Natural killer cell (primary cell): ENCODE measurements around the gene PLEKHA4. TPM values are rescaled to one million over a fixed set of nuclear protein-coding genes. Genes with fewer than 3 reads are reported as not detected.

Experiments
- ATAC-seq, 3 donors: fragments of 150-1000 bp in 2 of 3; fragments of 200-7000 bp in 1 of 3; cut with Tn5 transposase; 1 replicate in 1 of 3; 2 replicates in 2 of 3; pipeline ENCODE4 v1.10.0; 2021; ENCODE audit warnings: mild to moderate bottlenecking in 2 of 3, moderate library complexity in 2 of 3
- DNase-seq, 2 donors: peaks; one replicate each; pipeline versions ENCODE4 v3.0.0 to v3.0.0-alpha.2; 2013 to 2021; ENCODE audit warnings: mixed read lengths in 1 of 2
- H3K27ac ChIP-seq: one replicate; pipeline ENCODE4 v1.5.1; 2013; ENCODE audit warnings: mild to moderate bottlenecking, low read length
- H3K27me3 ChIP-seq: one replicate; pipeline ENCODE4 v1.6.1; 2013; ENCODE audit warnings: low read length; ENCODE audit not compliant: control insufficient read depth, insufficient read depth
- H3K36me3 ChIP-seq: one replicate; pipeline ENCODE4 v1.6.1; 2013; ENCODE audit warnings: low read length; ENCODE audit not compliant: control insufficient read depth, insufficient read depth
- H3K4me1 ChIP-seq: one replicate; pipeline ENCODE4 v1.6.1; 2013; ENCODE audit warnings: low read length; ENCODE audit not compliant: control insufficient read depth, insufficient read depth
- H3K4me3 ChIP-seq: one replicate; pipeline ENCODE4 v1.5.1; 2013; ENCODE audit warnings: low read length
- H3K9me3 ChIP-seq: one replicate; pipeline ENCODE4 v1.6.1; 2013; ENCODE audit warnings: low read length; ENCODE audit not compliant: control insufficient read depth, insufficient read depth
- H3K27ac Mint-ChIP-seq, 2 donors: one replicate each; pipeline ENCODE4 v1.8.0; 2022; ENCODE audit warnings: mild to moderate bottlenecking in 2 of 2, mixed read lengths in 2 of 2, moderate library complexity in 1 of 2
- H3K27me3 Mint-ChIP-seq, 2 donors: one replicate each; pipeline ENCODE4 v1.8.0; 2022; ENCODE audit warnings: low read depth in 2 of 2, mixed read lengths in 2 of 2
- H3K36me3 Mint-ChIP-seq: one replicate; pipeline ENCODE4 v1.8.0; 2022; ENCODE audit warnings: mixed read lengths
- H3K4me1 Mint-ChIP-seq, 2 donors: one replicate each; pipeline ENCODE4 v1.8.0; 2022; ENCODE audit warnings: mixed read lengths in 2 of 2
- H3K4me3 Mint-ChIP-seq: one replicate; pipeline ENCODE4 v1.8.0; 2022; ENCODE audit warnings: mild to moderate bottlenecking, moderate library complexity, mixed read lengths
- H3K9me3 Mint-ChIP-seq, 2 donors: one replicate each; pipeline ENCODE4 v1.8.0; 2022; ENCODE audit warnings: mixed read lengths in 2 of 2
- WGBS: methylation state at CpG from one replicate; pipeline ENCODE4 v1.1.7; 2013; ENCODE audit warnings: missing lambda C conversion rate; ENCODE audit not compliant: insufficient coverage; 5-methylcytosine and 5-hydroxymethylcytosine counted together
- intact Hi-C: fragments of 100-400 bp; cut with micrococcal nuclease; formaldehyde crosslinking; loops from one replicate; pipeline ENCODE4 v1.14.2; 2022
- total RNA-seq, 4 donors: library from RNA; stranded (reverse); fragments of 120-200 nt in 1 of 4; gene quantifications; one replicate each; pipeline versions ENCODE4 v1.2.3 to v1.2.4, GENCODE V29; 2013 to 2022
- TF ChIP-seq, protein P1 (sequence below): fragments of 200-600 bp; IDR thresholded peaks from one replicate; pipeline ENCODE4 v1.8.0; 2022; ENCODE audit warnings: antibody characterized with exemption

Gene PLEKHA4
- total RNA-seq, 3 donors from 2014 or later (not counting 1 experiment from before 2014, with no cell fraction given), result 2.5 to 6.5 (median 5.2) TPM

DNA sequence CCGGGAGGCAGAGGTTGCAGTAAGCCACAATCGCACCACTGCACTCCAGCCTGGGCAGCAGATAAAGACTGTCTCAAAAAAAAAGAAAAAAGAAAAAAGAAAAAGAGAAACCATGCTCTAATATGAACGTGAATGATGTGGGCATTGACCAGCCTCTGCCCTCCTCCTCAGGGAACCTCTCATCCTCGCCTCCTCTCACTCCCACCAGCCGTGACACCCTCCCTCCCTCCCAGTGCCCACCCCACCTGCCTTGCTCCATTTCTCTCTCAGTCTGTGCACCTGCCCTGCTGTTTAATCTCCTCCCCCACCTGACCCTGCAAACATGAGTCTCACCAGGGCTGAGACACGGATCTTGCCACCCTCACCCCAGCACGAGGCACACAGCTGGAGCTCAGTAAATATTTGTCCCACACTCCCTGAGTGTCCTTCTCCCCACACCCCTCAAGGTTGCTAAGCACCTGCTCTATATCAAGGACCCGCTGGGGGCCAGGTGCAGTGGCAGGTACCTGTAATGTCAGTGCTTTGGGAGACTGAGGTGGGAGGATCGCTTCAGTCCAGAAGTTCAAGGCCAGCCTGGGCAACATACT lies 50.1 kb downstream of the PLEKHA4 start:
- H3K9me3 ChIP-seq, result no peaks in the 10 kb centered on the region
- no peaks in the 10 kb centered on the region for H3K36me3 ChIP-seq
- H3K36me3 Mint-ChIP-seq, result no peaks in the 10 kb centered on the region
- no peak overlapping the region for H3K27ac ChIP-seq
- no peak for ATAC-seq
- no peaks in the 10 kb centered on the region for H3K4me1 ChIP-seq
- H3K27me3 ChIP-seq, result no peaks in the 10 kb centered on the region
- H3K4me3 ChIP-seq, result no peak overlapping the region
- H3K9me3 Mint-ChIP-seq, result no peaks in the 10 kb centered on the region
- no peaks in the 10 kb centered on the region for H3K27me3 Mint-ChIP-seq
- H3K4me3 Mint-ChIP-seq, result no peak overlapping the region
- H3K4me1 Mint-ChIP-seq, result no peaks in the 10 kb centered on the region
- 83% methylated on average over 9 of the region's 9 CpGs for WGBS
- TF ChIP-seq, protein P1, sequence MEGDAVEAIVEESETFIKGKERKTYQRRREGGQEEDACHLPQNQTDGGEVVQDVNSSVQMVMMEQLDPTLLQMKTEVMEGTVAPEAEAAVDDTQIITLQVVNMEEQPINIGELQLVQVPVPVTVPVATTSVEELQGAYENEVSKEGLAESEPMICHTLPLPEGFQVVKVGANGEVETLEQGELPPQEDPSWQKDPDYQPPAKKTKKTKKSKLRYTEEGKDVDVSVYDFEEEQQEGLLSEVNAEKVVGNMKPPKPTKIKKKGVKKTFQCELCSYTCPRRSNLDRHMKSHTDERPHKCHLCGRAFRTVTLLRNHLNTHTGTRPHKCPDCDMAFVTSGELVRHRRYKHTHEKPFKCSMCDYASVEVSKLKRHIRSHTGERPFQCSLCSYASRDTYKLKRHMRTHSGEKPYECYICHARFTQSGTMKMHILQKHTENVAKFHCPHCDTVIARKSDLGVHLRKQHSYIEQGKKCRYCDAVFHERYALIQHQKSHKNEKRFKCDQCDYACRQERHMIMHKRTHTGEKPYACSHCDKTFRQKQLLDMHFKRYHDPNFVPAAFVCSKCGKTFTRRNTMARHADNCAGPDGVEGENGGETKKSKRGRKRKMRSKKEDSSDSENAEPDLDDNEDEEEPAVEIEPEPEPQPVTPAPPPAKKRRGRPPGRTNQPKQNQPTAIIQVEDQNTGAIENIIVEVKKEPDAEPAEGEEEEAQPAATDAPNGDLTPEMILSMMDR, result no peak
- intact Hi-C loops, result no loop called here
- no peak for DNase-seq
- no peak overlapping the region for H3K27ac Mint-ChIP-seq

DNA sequence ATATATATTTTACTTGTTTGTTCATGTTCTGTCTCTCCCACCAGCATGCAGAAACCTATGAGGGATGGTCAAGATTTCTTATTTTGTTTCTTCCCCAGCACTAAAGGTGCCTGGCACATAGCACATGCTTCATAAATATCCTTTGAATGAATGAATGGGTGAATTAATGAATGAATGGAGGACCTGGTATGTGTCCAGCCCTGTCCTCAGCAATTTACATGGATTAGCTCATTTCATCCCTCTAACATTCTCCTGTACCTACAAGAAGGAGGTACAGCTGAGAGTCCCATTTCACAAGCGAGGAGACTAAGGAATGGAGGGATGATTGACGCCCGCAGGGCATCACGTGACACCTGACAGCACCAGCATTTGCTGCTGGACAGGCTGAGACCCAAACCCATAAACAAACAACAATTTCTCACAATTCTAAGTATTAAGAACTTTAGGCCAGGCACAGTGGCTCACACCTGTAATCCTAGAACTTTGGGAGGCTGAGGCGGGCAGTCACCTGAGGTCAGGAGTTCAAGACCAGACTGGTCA lies 50.8 kb downstream of the PLEKHA4 start:
- H3K4me1 ChIP-seq, result no peaks in the 10 kb centered on the region
- no peaks in the 10 kb centered on the region for H3K9me3 ChIP-seq
- no peak overlapping the region for H3K4me3 ChIP-seq
- peaks cover 0 to 2% of the 10 kb centered on the region in 2 donors for H3K4me1 Mint-ChIP-seq
- no peak overlapping the region for H3K4me3 Mint-ChIP-seq
- no peaks in the 10 kb centered on the region for H3K27me3 ChIP-seq
- no peak for DNase-seq
- no peaks in the 10 kb centered on the region for H3K36me3 ChIP-seq
- no peak overlapping the region for H3K27ac Mint-ChIP-seq
- no peak for ATAC-seq
- TF ChIP-seq, protein P1, result no peak
- no peaks in the 10 kb centered on the region for H3K9me3 Mint-ChIP-seq
- H3K27me3 Mint-ChIP-seq, result no peaks in the 10 kb centered on the region
- no peak overlapping the region for H3K27ac ChIP-seq
- H3K36me3 Mint-ChIP-seq, result no peaks in the 10 kb centered on the region
- intact Hi-C loops, result no loop called here
- WGBS, result 93% methylated on average over 5 of the region's 5 CpGs

DNA sequence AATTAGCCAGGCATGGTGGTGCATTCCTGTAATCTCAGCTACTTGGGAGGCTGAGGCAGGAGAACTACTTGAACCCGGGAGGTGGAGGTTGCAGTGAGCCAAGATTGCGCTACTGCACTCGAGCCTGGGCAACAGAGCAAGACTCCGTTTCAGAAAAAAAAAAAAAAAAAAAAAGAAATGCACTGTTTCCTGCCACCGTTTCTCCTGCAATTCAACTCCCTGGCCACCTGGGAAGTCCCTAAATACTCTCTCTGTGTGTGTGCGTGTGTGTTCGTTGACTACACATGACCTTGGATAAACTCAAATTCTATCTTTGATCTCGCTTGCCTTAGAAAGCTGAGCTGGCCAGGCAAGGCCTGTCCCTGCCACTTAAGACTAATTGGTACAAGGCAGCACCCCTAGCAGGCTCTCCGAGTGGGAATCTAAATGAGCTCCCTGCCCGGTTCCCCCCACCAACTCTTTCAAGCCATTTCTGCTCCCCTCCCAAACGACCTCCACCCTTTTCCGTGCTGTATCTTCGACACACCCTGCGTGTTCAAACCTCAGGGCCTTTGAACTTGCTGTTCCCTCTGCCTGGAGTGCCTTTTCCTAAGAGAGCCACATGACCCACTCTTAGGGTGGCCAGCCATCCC lies 52.4 kb downstream of the PLEKHA4 start:
- H3K27ac Mint-ChIP-seq, result no peak overlapping the region
- ATAC-seq, result peak in 1 of 3 donors; percentile 17
- no peak overlapping the region for H3K4me3 Mint-ChIP-seq

More for the DNA sequence above, 52.4 kb downstream of the PLEKHA4 start:
- 72% methylated on average over 14 of the region's 14 CpGs for WGBS
- no peaks in the 10 kb centered on the region for H3K36me3 ChIP-seq
- DNase-seq, result peak in 1 of 2 donors; percentile 69
- H3K9me3 Mint-ChIP-seq, result no peaks in the 10 kb centered on the region
- intact Hi-C loops, result no loop called here
- peaks cover 0 to 8% of the 10 kb centered on the region in 2 donors for H3K4me1 Mint-ChIP-seq
- H3K4me3 ChIP-seq, result no peak overlapping the region
- no peak overlapping the region for H3K27ac ChIP-seq
- H3K4me1 ChIP-seq, result peaks cover 16% of the 10 kb centered on the region
- no peaks in the 10 kb centered on the region for H3K27me3 ChIP-seq
- no peaks in the 10 kb centered on the region for H3K27me3 Mint-ChIP-seq
- H3K9me3 ChIP-seq, result no peaks in the 10 kb centered on the region
- TF ChIP-seq, protein P1, result no peak
- H3K36me3 Mint-ChIP-seq, result no peaks in the 10 kb centered on the region
